K562 (cell line): Measurements from ENCODE around the gene FKBP7. TPM values are rescaled to one million over a fixed set of nuclear protein-coding genes. Genes with fewer than 3 reads are reported as not detected.
A peak's percentile ranks its signal among the peaks of the same experiment; 100 is the strongest.

Source experiments
- ATAC-seq: fragments of 200-7000 bp; cut with Tn5 transposase; 3 replicates; pipeline ENCODE4 v1.9.1; 2020; ENCODE audit warnings: moderate library complexity
- BruUV-seq: library from RNA; stranded (reverse); fragments of 400-500 nt; replicated peaks from 2 replicates; lab custom pipeline; 2021; lab: Mats Ljungman, UMichigan
- CTCF ChIA-PET: fragments of 300-600 bp; formaldehyde crosslinking; extraction: SDS; loops from one replicate; lab custom pipeline; 2021; ENCODE audit warnings: low intra/inter-chr PET ratio; lab: Yijun Ruan, JAX
- POLR2A ChIA-PET: fragments of 300-600, 350-650 bp; sonication (Branson Sonifier 250); formaldehyde crosslinking; extraction: SDS; loops from one replicate; lab custom pipeline; 2021; ENCODE audit warnings: antibody characterized with exemption, inconsistent platforms; lab: Yijun Ruan, JAX
- DNase-seq, 4 experiments: peaks; one replicate each; pipeline versions ENCODE4 v3.0.0 to v3.0.0-alpha.2; 2011 to 2018; ENCODE audit warnings: low spot score in 3 of 4, mixed read lengths in 3 of 4; ENCODE audit errors: extremely low read depth in 1 of 4
- FAIRE-seq: peaks from 2 replicates; lab custom pipeline; 2011; peaks lifted over from hg19 to GRCh38; lab: Jason Lieb, UNC
- H2AFZ ChIP-seq: 2 replicates; pipeline ENCODE4 v1.6.0; 2011; ENCODE audit warnings: low read depth, low read length, control low read depth, inconsistent platforms
- H3K27ac ChIP-seq: fragments of 200-600 bp; 3 replicates; pipeline ENCODE4 v1.8.0; 2011; ENCODE audit warnings: low read depth, mild to moderate bottlenecking, control low read depth, inconsistent platforms, low read length, moderate library complexity, mixed read lengths; ENCODE audit errors: extremely low read depth
- H3K27me3 ChIP-seq, 2 experiments: fragments of 300-600 bp in 1 of 2; 2 replicates in 1 of 2; 3 replicates in 1 of 2; pipeline versions ENCODE4 v1.6.0 to v1.8.0; 2011; ENCODE audit warnings: inconsistent platforms in 2 of 2, low read length in 2 of 2, mild to moderate bottlenecking in 1 of 2, mixed read lengths in 1 of 2, moderate library complexity in 1 of 2; ENCODE audit not compliant: control insufficient read depth in 2 of 2, insufficient read depth in 2 of 2
- H3K36me3 ChIP-seq: fragments of 300-600 bp; 3 replicates; pipeline ENCODE4 v1.8.0; 2011; ENCODE audit warnings: mild to moderate bottlenecking, low read length, inconsistent platforms; ENCODE audit not compliant: control insufficient read depth, insufficient read depth
- H3K4me1 ChIP-seq, 2 experiments: fragments of 200-600 bp in 1 of 2; replicated peaks in 1 of 2; 2 replicates in 1 of 2; 3 replicates in 1 of 2; pipeline versions ENCODE4 v1.5.1 to v1.8.0; 2011; ENCODE audit warnings: inconsistent platforms in 2 of 2, low read length in 2 of 2, mild to moderate bottlenecking in 1 of 2, mixed read lengths in 1 of 2, moderate library complexity in 1 of 2; ENCODE audit not compliant: control insufficient read depth in 2 of 2, insufficient read depth in 2 of 2
- H3K4me2 ChIP-seq: 2 replicates; pipeline ENCODE4 v1.6.1; 2011; ENCODE audit warnings: low read length, control low read depth, inconsistent platforms, mixed read lengths; ENCODE audit not compliant: insufficient read depth
- H3K4me3 ChIP-seq: fragments of 200-600 bp; sonication (generic), shearing (Covaris generic); 2 replicates; pipeline ENCODE4 v1.5.1; 2016; ENCODE audit warnings: control low read depth, inconsistent platforms
- H3K79me2 ChIP-seq: fragments of 200-600 bp; 3 replicates; pipeline ENCODE4 v1.8.0; 2011; ENCODE audit warnings: low read length, inconsistent platforms; ENCODE audit not compliant: control insufficient read depth, insufficient read depth
- H3K9ac ChIP-seq, 2 experiments: 2 replicates each; pipeline versions ENCODE4 v1.6.0 to v1.6.1; 2011; ENCODE audit warnings: low read depth in 2 of 2, low read length in 2 of 2, control low read depth in 1 of 2, inconsistent platforms in 1 of 2, mild to moderate bottlenecking in 1 of 2, mixed read lengths in 1 of 2; ENCODE audit not compliant: insufficient read depth in 1 of 2
- H3K9me1 ChIP-seq: one replicate; pipeline ENCODE4 v1.6.0; 2011; ENCODE audit warnings: inconsistent platforms, mild to moderate bottlenecking, low read length, moderate library complexity; ENCODE audit not compliant: control insufficient read depth, insufficient read depth
- H3K9me3 ChIP-seq: replicated peaks from 2 replicates; pipeline ENCODE4 v1.5.1; 2011; ENCODE audit warnings: low read depth, low read length, inconsistent platforms; ENCODE audit not compliant: control insufficient read depth, insufficient read depth
- H4K20me1 ChIP-seq: replicated peaks from 2 replicates; pipeline ENCODE4 v1.6.1; 2011; ENCODE audit warnings: low read length, inconsistent platforms, mixed read lengths; ENCODE audit not compliant: control insufficient read depth, insufficient read depth
- AFF4 ChIP-seq: sonication (generic); formaldehyde crosslinking; IDR thresholded peaks from 2 replicates; pipeline ENCODE4 v1.8.0; 2023; ENCODE audit warnings: mild to moderate bottlenecking, missing genetic modification reagents
- HDAC1 ChIP-seq, 2 experiments: fragments of 450-650 bp; IDR thresholded peaks; 2 replicates each; pipeline ENCODE4 v1.6.1; 2016 to 2017; ENCODE audit warnings: inconsistent platforms in 1 of 2, mild to moderate bottlenecking in 1 of 2, moderate library complexity in 1 of 2
- NFYB ChIP-seq: IDR thresholded peaks from 2 replicates; pipeline ENCODE4 v1.6.1; 2011; ENCODE audit warnings: mild to moderate bottlenecking, moderate library complexity; ENCODE audit not compliant: insufficient read length; ENCODE audit errors: extremely low read depth
- POLR2B ChIP-seq: fragments of 450-650 bp; IDR thresholded peaks from 2 replicates; pipeline ENCODE4 v1.6.1; 2018; ENCODE audit warnings: low read depth; ENCODE audit not compliant: partially characterized antibody
- THRAP3 ChIP-seq: fragments of 450-650 bp; IDR thresholded peaks from 2 replicates; pipeline ENCODE4 v1.6.1; 2016; ENCODE audit warnings: mild to moderate bottlenecking, inconsistent platforms, borderline replicate concordance
- ZSCAN29 ChIP-seq: fragments of 450-650 bp; IDR thresholded peaks from 2 replicates; pipeline ENCODE4 v1.6.1; 2017
- WGBS: fragments of 100-300 bp; shearing (Covaris generic); methylation state at CpG from one replicate; pipeline ENCODE4 v1.1.6; 2016; ENCODE audit warnings: low coverage, mixed read lengths; ENCODE audit not compliant: insufficient coverage; ENCODE audit errors: missing lambda C conversion rate; 5-methylcytosine and 5-hydroxymethylcytosine counted together
- in situ Hi-C: fragments of 300-500 bp; cut with MboI; formaldehyde crosslinking; loops from 4 replicates; pipeline ENCODE4 v1.15.0; 2018; ENCODE audit warnings: inconsistent platforms, mixed read lengths
- intact Hi-C: fragments of 100-400 bp; cut with micrococcal nuclease; formaldehyde crosslinking; loops from 2 replicates; pipeline ENCODE4 v1.14.2; 2022
- polyA plus RNA-seq, 8 experiments: library from polyadenylated mRNA; depleted of rRNA in 4 of 8; stranded (reverse) in 5 of 8; unstranded in 3 of 8; fragments of >200 nt; fragmentation: Nextera tagmentation in 2 of 8; fragmentation: Illumina TruSeq in 1 of 8; extraction: Ambion mirVana in 2 of 8; extraction: Trizol in 1 of 8; gene quantifications; 2 replicates each; pipeline versions ENCODE4 v1.2.1 to v1.2.3, GENCODE V29; 2011 to 2014; ENCODE audit warnings: inconsistent platforms in 1 of 8, missing spikeins in 1 of 8
- total RNA-seq, 7 experiments: library from RNA; depleted of rRNA in 6 of 7; stranded (reverse); fragments of >200 nt in 6 of 7; fragmentation: Illumina TruSeq in 2 of 7; extraction: Trizol in 2 of 7; gene quantifications; 2 replicates each; pipeline versions ENCODE4 v1.2.1 to v1.2.3, GENCODE V29; 2011 to 2021; ENCODE audit warnings: low replicate concordance in 1 of 7
- TF ChIP-seq, protein P1 (sequence below): fragments of 250-450 bp; sonication (Bioruptor Pico); IDR thresholded peaks from 2 replicates; pipeline ENCODE4 v1.5.1; 2021; ENCODE audit warnings: mild to moderate bottlenecking

FKBP7 gene
- total and polyA plus RNA-seq, 9 of the 15 experiments (the other 6 are each of a cell fraction or from before 2014, with no cell fraction given): 6.1 to 23.2 (median 19.0) TPM

DNA sequence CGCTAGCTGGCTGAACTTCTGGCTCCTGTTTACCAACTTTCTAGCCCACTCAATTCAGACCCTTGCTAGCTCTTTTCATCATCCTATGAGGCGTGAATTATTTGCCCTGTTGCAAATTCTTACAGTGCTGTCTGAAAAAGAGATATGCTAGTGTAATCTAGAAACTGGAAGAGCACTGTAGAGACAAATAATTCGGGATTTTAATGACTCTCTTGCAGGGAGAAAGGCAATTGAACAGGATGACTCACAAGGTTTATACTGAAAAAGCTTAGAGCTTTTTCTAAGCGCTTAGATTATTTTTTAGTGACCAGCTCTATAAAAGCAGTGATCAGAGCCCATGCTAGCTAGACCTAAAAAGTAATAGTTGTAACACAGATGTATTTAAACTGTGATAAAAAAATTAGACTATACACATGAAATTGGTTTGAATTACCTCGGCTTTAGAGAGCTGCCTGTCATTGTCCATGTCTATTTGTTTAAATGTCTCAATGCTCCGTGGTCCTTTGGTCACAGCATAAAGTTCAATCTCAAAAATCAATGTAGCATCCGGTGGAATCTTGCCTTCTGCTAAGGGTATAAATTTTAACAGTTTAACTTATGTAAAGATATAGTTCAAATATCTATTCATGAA is 9.1 kb downstream of the FKBP7 start:
- H3K27ac ChIP-seq: no peak overlapping the region

More for the DNA sequence above, 9.1 kb downstream of the FKBP7 start:
- no peaks in the 10 kb centered on the region for H3K9me3 ChIP-seq
- H3K36me3 ChIP-seq: no peaks in the 10 kb centered on the region
- no peak overlapping the region for H3K9ac ChIP-seq
- H3K27me3 ChIP-seq: no peaks in the 10 kb centered on the region
- H3K4me3 ChIP-seq: no peak overlapping the region
- in situ Hi-C loops: no loop called here
- CTCF ChIA-PET: no interaction called here
- FAIRE-seq (no peak), ATAC-seq (no peak)
- no peak overlapping the region for H2AFZ ChIP-seq
- intact Hi-C loops: no loop called here
- 63% methylated on average over 7 of the region's 7 CpGs for WGBS
- H3K79me2 ChIP-seq: no peaks in the 10 kb centered on the region
- TF ChIP-seq HDAC1 (IDR thresholded peaks at IDR 0.05): no peak
- no peak for TF ChIP-seq AFF4
- TF ChIP-seq, protein P1, sequence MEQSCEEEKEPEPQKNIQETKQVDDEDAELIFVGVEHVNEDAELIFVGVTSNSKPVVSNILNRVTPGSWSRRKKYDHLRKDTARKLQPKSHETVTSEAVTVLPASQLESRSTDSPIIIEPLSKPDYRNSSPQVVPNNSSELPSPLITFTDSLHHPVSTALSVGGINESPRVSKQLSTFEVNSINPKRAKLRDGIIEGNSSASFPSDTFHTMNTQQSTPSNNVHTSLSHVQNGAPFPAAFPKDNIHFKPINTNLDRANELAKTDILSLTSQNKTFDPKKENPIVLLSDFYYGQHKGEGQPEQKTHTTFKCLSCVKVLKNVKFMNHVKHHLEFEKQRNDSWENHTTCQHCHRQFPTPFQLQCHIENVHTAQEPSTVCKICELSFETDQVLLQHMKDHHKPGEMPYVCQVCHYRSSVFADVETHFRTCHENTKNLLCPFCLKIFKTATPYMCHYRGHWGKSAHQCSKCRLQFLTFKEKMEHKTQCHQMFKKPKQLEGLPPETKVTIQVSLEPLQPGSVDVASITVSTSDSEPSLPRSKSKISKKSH: no peak
- TF ChIP-seq ZSCAN29: peak; percentile 76; the same call in 1 of the 2 replicates
- TF ChIP-seq POLR2B: no peak
- no peak for TF ChIP-seq THRAP3
- no peak for TF ChIP-seq NFYB
- TF ChIP-seq, all 486 proteins: peak for 1
- DNase-seq: no peak
- Histone ChIP-seq H3K4me2 (no peak overlapping the region), H4K20me1 (no peaks in the 10 kb centered on the region), H3K4me1 (no peaks in the 10 kb centered on the region; a peak in 3 of 5 replicates), H3K9me1 (no peaks in the 10 kb centered on the region)
- no TSS peak for BruUV-seq
- POLR2A ChIA-PET: interaction anchor here (1.2 to 1.5 kb wide), 2 partner anchors 10 to 14 kb away, joined by 3 to 4 read pairs; no protein-coding TSS in a partner anchor
